ENCODE results near the gene DNAJB5. TPM values are rescaled to one million over a fixed set of nuclear protein-coding genes. Genes with fewer than 3 reads are reported as not detected.

Gene DNAJB5
- polyA plus RNA-seq, 1 experiment: 5.1 TPM

- Histone ChIP-seq H3K27ac (ENCODE audit: low read depth, low read length) (no peak overlapping the region), H3K27me3 (ENCODE audit: control insufficient read depth, insufficient read depth, low read length) (no peaks in the 10 kb centered on the region)
These were observed 53.5 kb downstream of the DNAJB5 start for GRCh38 chr9:35042891-35043545.

GRCh38 chr9:35044071-35044470 lies 54.5 kb downstream of the DNAJB5 start:
- H3K27me3 ChIP-seq (ENCODE audit: control insufficient read depth, insufficient read depth, low read length): no peaks in the 10 kb centered on the region
- H3K27ac ChIP-seq (ENCODE audit: low read depth, low read length): no peak overlapping the region
- H3K4me3 ChIP-seq (ENCODE audit: low read depth, low read length): no peak overlapping the region
- CTCF ChIA-PET: interaction anchor here (0.6 to 3.8 kb wide), 4 partner anchors 8 to 399 kb away, joined by 3 to 20 read pairs (median 8); no protein-coding TSS in a partner anchor
- no peaks in the 10 kb centered on the region for H3K9me3 ChIP-seq (ENCODE audit: control insufficient read depth, insufficient read depth, low read length)
- TF ChIP-seq CTCF (IDR thresholded peaks at IDR 0.05; ENCODE audit: low read depth, low read length): no peak
- DNase-seq (ENCODE audit: low read depth, low spot score): no peak
- POLR2A ChIA-PET: interaction anchor here (1.1 kb wide), 2 partner anchors 8 to 28 kb away, joined by 3 to 7 read pairs; partner anchors contain the start of gene VCP

More at GRCh38 chr9:35042891-35043545, 53.5 kb downstream of the DNAJB5 start:
- POLR2A ChIA-PET: interaction anchor here (0.7 to 1.1 kb wide), 2 partner anchors 9 to 29 kb away, joined by 3 read pairs; partner anchors contain the start of gene VCP
- Histone ChIP-seq H3K9me3 (ENCODE audit: control insufficient read depth, insufficient read depth, low read length) (no peaks in the 10 kb centered on the region), H3K4me3 (ENCODE audit: low read depth, low read length) (no peak overlapping the region)
- no peak for DNase-seq (ENCODE audit: low read depth, low spot score)
- no peak for TF ChIP-seq CTCF (IDR thresholded peaks at IDR 0.05; ENCODE audit: low read depth, low read length)
- CTCF ChIA-PET: interaction anchor here (0.6 to 3.8 kb wide), 5 partner anchors 9 to 398 kb away, joined by 3 to 20 read pairs (median 3); partner anchors contain the start of gene PIGO

Other genes with a start within 250 kb of the DNAJB5 start
- gene PHF24, start 31.5 kb upstream of the DNAJB5 start, polyA plus RNA-seq (2011; rRNA removed): not detected in 2 replicates
- 386 and 411 TPM in 2 replicates for gene VCP, start 82.9 kb downstream of the DNAJB5 start, polyA plus RNA-seq (2011; rRNA removed)
- gene FANCG, start 90.2 kb downstream of the DNAJB5 start, polyA plus RNA-seq (2011; rRNA removed): 8.5 and 9.1 TPM in 2 replicates
- 14.1 and 14.3 TPM in 2 replicates for gene PIGO, start 106.8 kb downstream of the DNAJB5 start, polyA plus RNA-seq (2011; rRNA removed)
- 125 and 151 TPM in 2 replicates for gene STOML2, start 113.4 kb downstream of the DNAJB5 start, polyA plus RNA-seq (2011; rRNA removed)
- gene ATOSB, start 126.1 kb downstream of the DNAJB5 start, polyA plus RNA-seq (2011; rRNA removed): 20.4 and 24.6 TPM in 2 replicates
- 12.5 and 15.4 TPM in 2 replicates for gene UNC13B, start 172.3 kb downstream of the DNAJB5 start, polyA plus RNA-seq (2011; rRNA removed)

Measured in AG04450 (cell line).